MCF 10A (cell line): ENCODE data around the gene SCNN1B. TPM values are rescaled to one million over a fixed set of nuclear protein-coding genes. Genes with fewer than 3 reads are reported as not detected.

Experiments
- BruUV-seq: library from RNA; stranded (reverse); fragments of 400-500 nt; replicated peaks from 2 replicates; lab custom pipeline; 2021; lab: Mats Ljungman, UMichigan
- CTCF ChIA-PET: fragments of 300-600 bp; sonication (Branson Sonifier 250); formaldehyde crosslinking; extraction: SDS; loops from one replicate; lab custom pipeline; 2021; ENCODE audit warnings: antibody characterized with exemption, inconsistent platforms; lab: Yijun Ruan, JAX
- POLR2A ChIA-PET: fragments of 300-600, 350-650 bp; sonication (Branson Sonifier 250); formaldehyde crosslinking; extraction: SDS; loops from one replicate; lab custom pipeline; 2020; ENCODE audit warnings: antibody characterized with exemption, inconsistent platforms; lab: Yijun Ruan, JAX
- DNase-seq: peaks from one replicate; pipeline ENCODE4 v3.0.0-alpha.2; 2018; ENCODE audit not compliant: unreplicated experiment
- H3K27ac Mint-ChIP-seq: one replicate; pipeline ENCODE4 v1.8.0; 2022; ENCODE audit warnings: mild to moderate bottlenecking, low read depth, mixed read lengths; ENCODE audit not compliant: unreplicated experiment
- H3K27me3 Mint-ChIP-seq: one replicate; pipeline ENCODE4 v1.8.0; 2022; ENCODE audit warnings: mixed read lengths; ENCODE audit not compliant: insufficient read depth, unreplicated experiment
- H3K36me3 Mint-ChIP-seq: one replicate; pipeline ENCODE4 v1.8.0; 2022; ENCODE audit warnings: mild to moderate bottlenecking, moderate library complexity, mixed read lengths; ENCODE audit not compliant: insufficient read depth, unreplicated experiment
- H3K4me1 Mint-ChIP-seq: one replicate; pipeline ENCODE4 v1.8.0; 2022; ENCODE audit warnings: mixed read lengths; ENCODE audit not compliant: insufficient read depth, unreplicated experiment
- H3K4me3 Mint-ChIP-seq: one replicate; pipeline ENCODE4 v1.8.0; 2022; ENCODE audit warnings: mild to moderate bottlenecking, moderate library complexity, mixed read lengths; ENCODE audit not compliant: unreplicated experiment
- H3K9me3 Mint-ChIP-seq: one replicate; pipeline ENCODE4 v1.8.0; 2022; ENCODE audit warnings: mixed read lengths; ENCODE audit not compliant: unreplicated experiment
- CTCF ChIP-seq: fragments of 200-600 bp; IDR thresholded peaks from one replicate; pipeline ENCODE4 v1.8.0; 2022; ENCODE audit warnings: antibody characterized with exemption, mild to moderate bottlenecking; ENCODE audit not compliant: unreplicated experiment
- intact Hi-C: fragments of 100-400 bp; cut with micrococcal nuclease; formaldehyde crosslinking; loops from 2 replicates; pipeline ENCODE4 v1.14.1; 2022
- total RNA-seq: library from RNA; stranded (reverse); gene quantifications from 2 replicates; pipeline ENCODE4 v1.2.3, GENCODE V29; 2022

Gene SCNN1B
- total RNA-seq, 1 experiment from 2014 or later: 12.5 TPM

- intact Hi-C loops: loop anchor here (10.0 kb wide), 1 partner anchor 144 kb away; no protein-coding TSS in a partner anchor
- BruUV-seq: no TSS peak
- no peak for TF ChIP-seq CTCF
- Mint-ChIP-seq H3K27me3 (no peaks in the 10 kb centered on the region), H3K4me1 (peaks cover 15% of the 10 kb centered on the region), H3K27ac (peak overlapping the region; percentile 42), H3K36me3 (no peaks in the 10 kb centered on the region), H3K4me3 (no peak overlapping the region), H3K9me3 (no peaks in the 10 kb centered on the region)
- CTCF ChIA-PET: interaction anchor here (0.8 to 1.4 kb wide), 6 partner anchors 9 to 145 kb away, joined by 3 to 8 read pairs (median 5); partner anchors contain the start of gene SCNN1G
- POLR2A ChIA-PET: interaction anchor here (0.8 to 1.2 kb wide), 3 partner anchors 10 to 134 kb away, joined by 3 to 4 read pairs (median 4); no protein-coding TSS in a partner anchor
- DNase-seq: peak; percentile 49
Measured at GRCh38 chr16:23290189-23291062, 11.7 kb upstream of the SCNN1B start.

- Mint-ChIP-seq H3K36me3 (no peaks in the 10 kb centered on the region), H3K27me3 (no peaks in the 10 kb centered on the region), H3K27ac (no peak overlapping the region), H3K9me3 (no peaks in the 10 kb centered on the region), H3K4me1 (peaks cover 6% of the 10 kb centered on the region), H3K4me3 (no peak overlapping the region)
- intact Hi-C loops: loop anchor here (10.0 kb wide), 1 partner anchor 142 kb away; no protein-coding TSS in a partner anchor
- CTCF ChIA-PET: interaction anchor here (1.2 kb wide), 1 partner anchor 109 kb away, joined by 4 read pairs; no protein-coding TSS in a partner anchor
- no peak for DNase-seq
- POLR2A ChIA-PET: interaction anchor here (1.2 kb wide), 1 partner anchor 9 kb away, joined by 3 read pairs; no protein-coding TSS in a partner anchor
- TF ChIP-seq CTCF: no peak
- no TSS peak for BruUV-seq
Measured at GRCh38 chr16:23293016-23293415, 9.1 kb upstream of the SCNN1B start.

- Mint-ChIP-seq H3K27me3 (no peaks in the 10 kb centered on the region), H3K36me3 (no peaks in the 10 kb centered on the region), H3K4me1 (peaks cover 6% of the 10 kb centered on the region), H3K27ac (peak overlapping the region; percentile 72), H3K4me3 (no peak overlapping the region), H3K9me3 (no peaks in the 10 kb centered on the region)
- BruUV-seq: no TSS peak
- DNase-seq: no peak
- intact Hi-C loops: loop anchor here (10.0 kb wide), 1 partner anchor 141 kb away; no protein-coding TSS in a partner anchor
- POLR2A ChIA-PET: interaction anchor here (0.6 to 1.6 kb wide), 3 partner anchors 11 to 46 kb away, joined by 3 to 11 read pairs (median 3); no protein-coding TSS in a partner anchor
- TF ChIP-seq CTCF: no peak
- CTCF ChIA-PET: interaction anchor here (0.8 to 1.2 kb wide), 2 partner anchors 14 to 64 kb away, joined by 3 read pairs; no protein-coding TSS in a partner anchor
Measured at GRCh38 chr16:23294260-23294659, 7.8 kb upstream of the SCNN1B start.

- no peak for DNase-seq
- no TSS peak for BruUV-seq
- TF ChIP-seq CTCF: no peak
- Mint-ChIP-seq H3K27ac (no peak overlapping the region), H3K27me3 (no peaks in the 10 kb centered on the region), H3K4me3 (no peak overlapping the region), H3K4me1 (peaks cover 17% of the 10 kb centered on the region), H3K36me3 (no peaks in the 10 kb centered on the region), H3K9me3 (no peaks in the 10 kb centered on the region)
- ChIA-PET POLR2A (interaction anchor here (0.6 to 1.2 kb wide), 2 partner anchors 12 to 522 kb away, joined by 3 read pairs; no protein-coding TSS in a partner anchor), CTCF (interaction anchor here (0.5 to 1.3 kb wide), 9 partner anchors 11 to 195 kb away, joined by 3 to 6 read pairs (median 3); no protein-coding TSS in a partner anchor)
- intact Hi-C loops: loop anchor here (10.0 kb wide), 1 partner anchor 138 kb away; no protein-coding TSS in a partner anchor
Measured at GRCh38 chr16:23296994-23297393, 5.1 kb upstream of the SCNN1B start.
